Smooth muscle cell (in vitro differentiated cells): ENCODE data around the gene EMC7. TPM values are rescaled to one million over a fixed set of nuclear protein-coding genes. Genes with fewer than 3 reads are reported as not detected.

Experiments
- DNase-seq: peaks from one replicate; lab custom pipeline; 2025; ENCODE audit not compliant: unreplicated experiment; lab: John Stamatoyannopoulos, UW
- H2AFZ ChIP-seq: fragments of 200-600 bp; sonication (generic); 2 replicates; pipeline ENCODE4 v1.6.0; 2016; ENCODE audit warnings: antibody characterized with exemption, low read depth, mild to moderate bottlenecking
- H3F3A ChIP-seq: fragments of 200-600 bp; sonication (generic); 2 replicates; pipeline ENCODE4 v1.6.0; 2017; ENCODE audit warnings: antibody characterized with exemption, low read depth
- H3K27ac ChIP-seq: fragments of 200-600 bp; sonication (generic); 2 replicates; pipeline ENCODE4 v1.5.1; 2016; ENCODE audit warnings: low read depth, mild to moderate bottlenecking
- H3K27me3 ChIP-seq: fragments of 200-600 bp; sonication (generic); 2 replicates; pipeline ENCODE4 v1.6.1; 2016; ENCODE audit warnings: low read depth, mild to moderate bottlenecking
- H3K36me3 ChIP-seq: fragments of 200-600 bp; sonication (generic); 2 replicates; pipeline ENCODE4 v1.5.1; 2016; ENCODE audit warnings: low read depth
- H3K4me1 ChIP-seq: fragments of 200-600 bp; sonication (generic); 2 replicates; pipeline ENCODE4 v1.5.1; 2016; ENCODE audit warnings: low read depth
- H3K4me2 ChIP-seq: fragments of 200-600 bp; sonication (generic); 2 replicates; pipeline ENCODE4 v1.6.0; 2016; ENCODE audit warnings: mild to moderate bottlenecking
- H3K4me3 ChIP-seq: fragments of 200-600 bp; sonication (generic); 2 replicates; pipeline ENCODE4 v1.5.1; 2016; ENCODE audit warnings: mild to moderate bottlenecking
- H3K79me2 ChIP-seq: fragments of 200-600 bp; sonication (generic); 2 replicates; pipeline ENCODE4 v1.6.0; 2016; ENCODE audit warnings: low read depth, mild to moderate bottlenecking
- H3K9ac ChIP-seq: fragments of 200-600 bp; sonication (generic); 2 replicates; pipeline ENCODE4 v1.6.0; 2016; ENCODE audit warnings: low read depth
- H3K9me3 ChIP-seq: fragments of 200-600 bp; sonication (generic); replicated peaks from 2 replicates; pipeline ENCODE4 v1.5.1; 2016; ENCODE audit warnings: low read depth
- H4K20me1 ChIP-seq: fragments of 200-600 bp; sonication (generic); 2 replicates; pipeline ENCODE4 v1.6.0; 2016; ENCODE audit warnings: low read depth
- CTCF ChIP-seq: fragments of 200-600 bp; sonication (generic); IDR thresholded peaks from 2 replicates; pipeline ENCODE4 v1.5.1; 2017; ENCODE audit warnings: borderline replicate concordance, mild to moderate bottlenecking, antibody characterized with exemption; ENCODE audit not compliant: insufficient read depth, poor library complexity, severe bottlenecking
- WGBS: methylation state at CpG from one replicate; pipeline ENCODE4 v1.1.7; 2016; ENCODE audit warnings: low lambda C conversion rate; 5-methylcytosine and 5-hydroxymethylcytosine counted together
- polyA plus RNA-seq: library from polyadenylated mRNA; unstranded; fragments of >200 nt; fragmentation: Nextera tagmentation; extraction: Ambion mirVana; gene quantifications from 2 replicates; pipeline ENCODE4 v1.2.1, GENCODE V29; 2016
- total RNA-seq: library from RNA; depleted of rRNA; stranded (reverse); fragments of >200 nt; gene quantifications from 2 replicates; pipeline ENCODE4 v1.2.3, GENCODE V29; 2014

The EMC7 gene
- total and polyA plus RNA-seq, 2 experiments from 2014 or later = 84.2 to 218 TPM

- WGBS = 57% methylated on average over 4 of the region's 4 CpGs
- no peaks in the 10 kb centered on the region for H4K20me1 ChIP-seq
- no peak overlapping the region for H3K4me2 ChIP-seq
- H3F3A ChIP-seq = no peaks in the 10 kb centered on the region
- no peaks in the 10 kb centered on the region for H3K9me3 ChIP-seq
- no peak overlapping the region for H3K27ac ChIP-seq
- no peaks in the 10 kb centered on the region for H3K4me1 ChIP-seq
- H3K27me3 ChIP-seq = no peaks in the 10 kb centered on the region
- peaks cover 5% of the 10 kb centered on the region for H3K36me3 ChIP-seq
- no peak for TF ChIP-seq CTCF
- H2AFZ ChIP-seq = no peak overlapping the region
- no peak overlapping the region for H3K9ac ChIP-seq
- no peak for DNase-seq
- H3K4me3 ChIP-seq = no peak overlapping the region
- no peaks in the 10 kb centered on the region for H3K79me2 ChIP-seq
Measured at GRCh38 chr15:34079904-34080303, 21.8 kb downstream of the EMC7 start.

DNA sequence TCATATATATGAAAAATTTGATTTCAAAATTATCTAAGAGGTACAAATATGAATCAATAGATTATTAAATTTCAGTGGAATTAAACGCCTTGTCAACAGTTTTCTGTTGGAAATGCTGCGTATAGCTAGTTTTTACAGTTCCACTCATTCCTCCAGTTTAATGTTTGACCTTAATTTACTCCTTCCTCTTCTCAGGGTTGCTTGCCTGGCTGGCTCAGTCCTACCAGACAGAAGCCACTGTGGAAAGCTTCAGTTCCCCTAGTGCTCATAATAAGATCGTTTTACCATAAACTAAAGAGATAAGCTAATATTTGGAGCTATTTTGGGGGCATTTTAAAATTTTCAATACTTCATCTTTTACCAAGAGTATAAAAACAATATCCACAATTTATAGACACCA lies 22.8 kb downstream of the EMC7 start:
- Histone ChIP-seq H3K36me3 (peaks cover 5% of the 10 kb centered on the region), H3K27ac (no peak overlapping the region), H3K4me3 (no peak overlapping the region), H3K4me1 (no peaks in the 10 kb centered on the region), H3K4me2 (no peak overlapping the region), H3F3A (no peaks in the 10 kb centered on the region), H3K9me3 (no peaks in the 10 kb centered on the region), H2AFZ (no peak overlapping the region), H3K27me3 (no peaks in the 10 kb centered on the region), H4K20me1 (no peaks in the 10 kb centered on the region), H3K9ac (no peak overlapping the region), H3K79me2 (no peaks in the 10 kb centered on the region)
- 73% methylated on average over 3 of the region's 3 CpGs for WGBS
- DNase-seq = no peak
- TF ChIP-seq CTCF = no peak

- no peak overlapping the region for H3K4me3 ChIP-seq
- H2AFZ ChIP-seq = no peak overlapping the region
- no peaks in the 10 kb centered on the region for H3K9me3 ChIP-seq
- no peak overlapping the region for H3K27ac ChIP-seq
- H3K27me3 ChIP-seq = no peaks in the 10 kb centered on the region
- H3K79me2 ChIP-seq = no peaks in the 10 kb centered on the region
- no peaks in the 10 kb centered on the region for H3K4me1 ChIP-seq
- no peaks in the 10 kb centered on the region for H3K36me3 ChIP-seq
- no peak overlapping the region for H3K9ac ChIP-seq
- no peak for DNase-seq
- H4K20me1 ChIP-seq = no peaks in the 10 kb centered on the region
- H3F3A ChIP-seq = no peaks in the 10 kb centered on the region
- no peak for TF ChIP-seq CTCF
- no peak overlapping the region for H3K4me2 ChIP-seq
- 94% methylated on average over 4 of the region's 4 CpGs for WGBS
Measured at GRCh38 chr15:34076785-34077184, 24.9 kb downstream of the EMC7 start.

- no peak for DNase-seq
- WGBS = 61% methylated on average over 6 of the region's 6 CpGs
Measured at GRCh38 chr15:34070003-34070402, 31.7 kb downstream of the EMC7 start.

More at GRCh38 chr15:34070003-34070402, 31.7 kb downstream of the EMC7 start:
- no peak overlapping the region for H2AFZ ChIP-seq
- no peak overlapping the region for H3K4me2 ChIP-seq
- H4K20me1 ChIP-seq = no peaks in the 10 kb centered on the region
- H3K4me3 ChIP-seq = no peak overlapping the region
- no peak overlapping the region for H3K27ac ChIP-seq
- no peaks in the 10 kb centered on the region for H3K79me2 ChIP-seq
- no peak for TF ChIP-seq CTCF
- H3K9ac ChIP-seq = no peak overlapping the region
- no peaks in the 10 kb centered on the region for H3K36me3 ChIP-seq
- H3K9me3 ChIP-seq = no peaks in the 10 kb centered on the region
- H3K27me3 ChIP-seq = no peaks in the 10 kb centered on the region
- no peaks in the 10 kb centered on the region for H3K4me1 ChIP-seq
- H3F3A ChIP-seq = no peaks in the 10 kb centered on the region
